CD4-positive, alpha-beta T cell treated with Interleukin-10 for 1 hour (primary cell): ENCODE measurements around the gene DCAF6.
"Not testable (repeated sequence)": the region's sequence is repeated elsewhere in the genome, so short reads cannot be mapped to it uniquely, and the experiment has no call there.

ENCODE experiments used
- DNase-seq: peaks from one replicate; pipeline ENCODE4 v3.0.0-alpha.2; 2020

Gene DCAF6, protein sequence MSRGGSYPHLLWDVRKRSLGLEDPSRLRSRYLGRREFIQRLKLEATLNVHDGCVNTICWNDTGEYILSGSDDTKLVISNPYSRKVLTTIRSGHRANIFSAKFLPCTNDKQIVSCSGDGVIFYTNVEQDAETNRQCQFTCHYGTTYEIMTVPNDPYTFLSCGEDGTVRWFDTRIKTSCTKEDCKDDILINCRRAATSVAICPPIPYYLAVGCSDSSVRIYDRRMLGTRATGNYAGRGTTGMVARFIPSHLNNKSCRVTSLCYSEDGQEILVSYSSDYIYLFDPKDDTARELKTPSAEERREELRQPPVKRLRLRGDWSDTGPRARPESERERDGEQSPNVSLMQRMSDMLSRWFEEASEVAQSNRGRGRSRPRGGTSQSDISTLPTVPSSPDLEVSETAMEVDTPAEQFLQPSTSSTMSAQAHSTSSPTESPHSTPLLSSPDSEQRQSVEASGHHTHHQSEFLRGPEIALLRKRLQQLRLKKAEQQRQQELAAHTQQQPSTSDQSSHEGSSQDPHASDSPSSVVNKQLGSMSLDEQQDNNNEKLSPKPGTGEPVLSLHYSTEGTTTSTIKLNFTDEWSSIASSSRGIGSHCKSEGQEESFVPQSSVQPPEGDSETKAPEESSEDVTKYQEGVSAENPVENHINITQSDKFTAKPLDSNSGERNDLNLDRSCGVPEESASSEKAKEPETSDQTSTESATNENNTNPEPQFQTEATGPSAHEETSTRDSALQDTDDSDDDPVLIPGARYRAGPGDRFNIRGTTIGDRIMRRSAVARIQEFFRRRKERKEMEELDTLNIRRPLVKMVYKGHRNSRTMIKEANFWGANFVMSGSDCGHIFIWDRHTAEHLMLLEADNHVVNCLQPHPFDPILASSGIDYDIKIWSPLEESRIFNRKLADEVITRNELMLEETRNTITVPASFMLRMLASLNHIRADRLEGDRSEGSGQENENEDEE

DNA sequence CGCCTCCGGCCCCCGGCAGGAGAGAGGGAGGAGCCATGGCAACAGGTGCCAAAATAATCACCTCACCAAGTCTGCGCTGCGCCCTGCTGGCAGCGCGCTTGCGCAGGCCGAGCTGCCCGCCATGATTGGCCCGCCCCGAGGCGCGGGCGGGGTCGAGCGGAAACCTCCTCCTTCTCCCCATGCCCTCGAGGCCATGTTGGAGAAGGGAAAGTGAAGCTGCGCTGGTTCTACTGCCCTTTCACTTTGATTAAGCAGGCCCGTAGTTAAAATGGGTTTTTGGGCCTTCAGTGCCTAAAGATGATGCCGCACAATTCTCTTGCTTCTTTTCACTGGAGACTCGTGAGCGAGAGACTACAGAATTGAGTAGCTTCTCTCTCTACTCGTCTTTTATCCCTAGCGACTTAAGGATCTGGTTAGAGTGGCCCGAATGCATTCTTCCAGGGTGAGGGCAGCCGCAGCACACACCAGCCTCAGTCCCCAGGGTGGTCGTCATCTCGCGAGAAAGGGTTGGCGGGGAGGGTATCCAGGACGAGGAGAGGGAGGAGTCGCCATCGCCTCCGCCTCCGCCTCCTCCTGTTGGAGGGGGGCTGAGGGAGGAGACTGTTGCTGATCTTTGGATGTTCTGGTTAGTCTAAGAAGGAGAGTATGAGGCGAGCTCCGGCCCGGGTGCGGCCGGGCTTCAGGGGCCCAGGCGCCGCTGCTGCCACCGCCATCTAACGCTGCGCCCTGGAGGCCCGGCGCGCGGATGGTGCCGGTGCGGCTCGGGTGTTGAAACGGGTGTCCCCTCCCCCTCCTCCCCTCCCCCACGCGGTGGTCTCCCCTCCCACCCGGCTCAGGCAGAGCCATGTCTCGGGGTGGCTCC, at the start of gene DCAF6:
DCAF6 (plus strand) TSS at position 616 of the 862 bp plus-strand sequence; CDS start at position 845, 229 bp downstream.
- peak; percentile 99 for DNase-seq

DNA sequence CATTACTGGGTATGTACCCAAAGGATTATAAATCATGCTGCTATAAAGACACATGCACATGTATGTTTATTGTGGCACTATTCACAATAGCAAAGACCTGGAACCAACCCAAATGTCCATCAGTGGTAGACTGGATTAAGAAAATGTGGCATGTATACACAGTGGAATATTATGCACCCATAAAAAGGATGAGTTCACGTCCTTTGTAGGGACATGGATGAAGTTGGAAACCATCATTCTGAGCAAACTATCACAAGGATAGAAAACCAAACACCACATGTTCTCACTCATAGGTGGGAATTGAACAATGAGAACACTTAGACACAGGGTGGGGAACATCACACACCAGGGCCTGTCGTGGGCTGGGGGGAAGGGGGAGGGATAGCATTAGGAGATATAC, 49.3 kb upstream of the DCAF6 start:
- not testable (repeated sequence) for DNase-seq

DNA sequence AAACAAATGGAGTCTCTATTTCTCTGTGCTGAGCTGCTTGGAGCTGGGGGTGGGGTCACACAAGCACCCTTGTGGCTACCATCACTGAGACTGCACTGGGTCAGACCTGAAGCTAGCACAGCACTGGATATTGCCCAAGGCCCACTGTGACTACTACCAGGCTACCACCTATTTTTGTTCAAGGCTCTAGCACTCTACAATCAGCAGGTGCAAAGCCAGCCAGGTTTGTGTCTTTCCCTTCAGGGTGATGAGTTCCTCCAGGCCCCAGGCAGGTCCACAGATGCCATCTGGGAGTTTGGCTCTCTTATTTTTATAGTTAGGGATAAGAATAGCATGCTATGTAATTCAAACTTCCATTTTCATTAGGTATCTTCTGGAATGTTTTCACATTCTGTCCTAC, 46.1 kb upstream of the DCAF6 start:
- DNase-seq: no peak

DNA sequence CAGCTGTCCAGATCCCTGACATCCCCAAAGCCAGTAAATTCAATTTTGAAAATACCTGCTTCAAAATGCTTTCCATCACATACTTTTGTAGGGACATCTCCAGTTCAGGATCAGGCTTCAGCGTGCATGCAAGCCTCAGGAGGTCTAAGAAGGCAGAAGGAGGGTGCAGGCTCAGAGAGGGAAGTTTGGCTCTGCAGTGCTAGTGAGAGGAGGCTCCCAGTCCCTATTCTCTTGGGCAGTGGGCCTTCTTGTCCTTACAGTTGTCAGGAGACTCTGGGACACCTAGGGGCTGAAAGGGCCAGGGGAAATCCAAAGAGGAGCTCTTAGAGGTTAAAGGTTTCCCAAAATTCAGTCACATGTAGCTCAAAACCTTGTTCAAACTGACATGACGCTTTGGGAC, 42.7 kb upstream of the DCAF6 start:
- DNase-seq: no peak

DNA sequence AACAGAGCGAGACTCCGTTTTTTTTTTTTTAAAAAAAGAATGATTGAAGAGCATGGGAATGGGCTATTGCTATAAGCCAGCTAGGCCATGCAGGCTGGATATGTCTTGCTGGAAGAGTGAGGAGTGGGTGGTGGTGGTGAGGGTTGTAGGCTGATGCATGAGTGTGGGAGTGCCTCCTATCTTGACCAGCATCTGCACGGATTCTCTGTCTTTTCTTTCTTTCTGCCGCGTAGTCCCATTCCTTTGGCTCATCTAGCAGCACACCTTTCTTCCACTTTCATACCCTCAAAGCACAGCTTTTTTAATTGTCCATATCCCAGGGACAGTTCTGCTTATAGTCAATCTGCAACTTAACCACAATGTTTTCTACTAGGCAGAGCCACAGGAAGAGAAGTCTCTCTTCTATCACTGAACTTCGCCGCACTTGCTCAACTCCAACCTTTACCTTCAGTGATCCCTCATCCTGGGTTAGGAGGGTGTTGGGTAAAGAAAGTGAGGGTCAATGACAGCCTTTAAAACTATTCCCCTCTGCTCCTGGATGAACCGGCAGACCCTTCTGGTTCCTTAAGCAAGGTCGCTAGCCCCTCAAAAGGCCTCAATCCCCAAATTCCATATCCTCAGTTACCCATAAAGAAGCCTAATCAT, 37.8 kb upstream of the DCAF6 start:
- DNase-seq: no peak

DNA sequence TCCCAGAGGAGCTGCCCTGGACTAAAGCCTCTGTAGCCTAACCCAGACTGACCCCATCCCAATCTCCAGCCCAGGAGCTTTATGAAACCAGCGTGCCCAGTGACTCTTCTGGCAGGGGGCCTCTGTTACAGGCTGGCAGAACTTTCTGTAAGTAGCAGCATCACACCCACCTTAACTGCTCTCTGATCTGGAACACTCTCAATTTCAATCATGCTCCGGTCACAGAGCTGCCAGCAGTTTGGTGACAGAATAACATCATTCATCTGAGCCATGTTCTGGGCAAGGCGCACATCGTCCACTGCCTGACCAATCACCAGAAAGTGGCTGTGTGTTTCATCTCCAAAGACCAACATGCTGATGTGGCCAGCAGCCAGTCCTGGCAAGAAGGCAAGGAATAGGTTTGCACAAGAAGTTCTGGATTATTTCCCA, 37.2 kb upstream of the DCAF6 start:
- no peak for DNase-seq

DNA sequence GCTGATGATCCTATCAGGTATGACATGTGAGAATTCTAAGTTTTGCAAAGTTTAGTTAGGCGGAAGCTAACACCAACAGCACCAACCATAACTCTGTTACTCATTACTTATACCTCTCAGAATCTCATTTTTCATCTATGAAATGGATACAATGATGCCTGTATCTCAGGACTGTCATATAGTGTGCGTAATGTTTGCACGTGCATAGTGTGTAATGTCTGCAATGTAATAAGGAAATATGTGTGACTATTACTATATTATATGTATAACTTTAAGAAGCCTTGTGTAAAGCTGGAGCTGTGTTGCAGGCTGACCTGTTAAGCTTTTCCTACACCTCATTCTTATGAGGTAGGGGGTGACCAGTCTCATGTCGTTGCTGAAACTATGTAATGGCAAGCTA, 35.6 kb upstream of the DCAF6 start:
- DNase-seq: no peak

DNA sequence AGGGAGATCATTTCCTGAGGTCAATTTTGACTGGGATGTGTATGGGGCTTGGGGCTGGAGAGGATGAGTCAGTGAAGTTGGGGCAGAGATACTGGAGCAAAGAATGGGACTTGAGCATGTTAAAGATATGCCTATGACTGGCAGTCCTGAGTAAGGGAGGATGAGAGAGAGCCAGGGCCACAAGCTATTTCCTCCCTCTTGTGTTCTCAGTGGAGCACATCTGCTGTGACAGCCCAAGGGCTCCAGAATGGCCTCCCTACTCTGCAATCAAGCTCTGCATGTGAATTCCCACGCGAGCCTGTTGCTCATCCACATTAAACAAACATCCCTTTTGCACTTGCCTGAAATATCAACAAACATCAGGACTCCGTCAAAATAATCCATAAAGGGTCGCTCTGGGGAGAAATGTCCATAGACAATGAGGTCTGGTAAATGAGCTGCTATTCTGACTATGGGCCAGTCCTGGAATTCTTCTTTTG, 31.8 kb upstream of the DCAF6 start:
- no peak for DNase-seq

DNA sequence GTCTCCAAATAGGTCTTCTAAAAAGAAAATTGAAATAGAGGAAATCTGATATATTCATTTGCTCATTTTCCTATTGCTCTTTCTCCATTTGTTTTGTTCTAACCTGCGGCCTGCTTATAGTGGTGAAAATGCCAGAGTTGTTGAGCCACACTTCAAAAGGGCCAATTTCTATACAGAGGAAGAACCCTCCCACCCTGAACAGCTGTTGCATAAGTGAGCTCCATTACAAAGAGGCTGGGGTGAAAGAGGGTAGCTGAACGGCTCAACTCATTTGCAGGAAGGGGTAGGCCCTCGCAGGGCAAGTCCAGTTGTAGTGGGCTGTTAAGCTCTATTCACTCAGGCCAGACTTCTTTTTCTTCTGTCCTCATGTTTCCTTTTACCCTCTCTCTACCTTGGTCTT, 31.3 kb upstream of the DCAF6 start:
- DNase-seq: no peak

DNA sequence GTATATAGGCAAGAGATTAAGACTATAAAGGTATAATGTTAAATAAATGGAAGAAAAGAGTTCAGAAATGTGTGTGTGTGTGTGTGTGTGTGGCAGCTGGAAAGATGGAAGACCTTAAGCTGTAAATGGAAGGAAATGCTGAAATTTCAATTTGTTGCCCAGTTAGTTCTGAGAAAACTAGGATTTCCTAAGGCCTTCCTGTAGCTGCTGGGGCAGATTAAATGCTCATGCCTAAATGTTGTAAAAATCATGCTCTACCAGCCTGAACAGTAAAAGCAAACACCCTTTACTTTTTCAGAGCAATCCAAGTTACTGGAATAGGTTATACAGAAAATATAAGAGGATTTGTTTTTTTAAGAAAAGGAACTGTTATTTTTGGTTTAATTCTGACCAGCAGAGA, 30.8 kb upstream of the DCAF6 start:
- no peak for DNase-seq

DNA sequence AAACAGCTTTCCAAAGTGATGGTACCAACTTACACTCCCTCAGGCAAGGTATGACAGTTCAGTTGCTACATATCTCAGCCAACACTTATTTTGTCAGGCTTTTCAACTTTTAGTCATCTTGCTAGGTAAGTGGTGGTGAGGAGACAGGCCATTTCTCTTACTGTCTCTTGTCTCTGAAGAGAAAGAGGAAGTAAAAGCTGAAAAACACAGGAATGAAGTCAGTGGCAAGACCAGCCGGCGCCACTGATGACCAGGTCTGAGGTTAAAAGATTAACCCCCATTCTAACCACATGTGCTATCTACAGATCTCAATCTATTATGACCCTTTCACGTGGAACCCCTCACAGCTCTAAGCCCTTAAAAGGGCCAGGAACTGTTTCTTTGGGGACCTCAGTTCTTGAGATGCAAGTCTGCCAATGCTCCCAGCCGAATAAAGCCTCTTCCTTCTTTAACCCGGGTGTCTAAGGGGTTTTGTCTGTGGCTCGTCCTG, 26.7 kb upstream of the DCAF6 start:
- DNase-seq: no peak

DNA sequence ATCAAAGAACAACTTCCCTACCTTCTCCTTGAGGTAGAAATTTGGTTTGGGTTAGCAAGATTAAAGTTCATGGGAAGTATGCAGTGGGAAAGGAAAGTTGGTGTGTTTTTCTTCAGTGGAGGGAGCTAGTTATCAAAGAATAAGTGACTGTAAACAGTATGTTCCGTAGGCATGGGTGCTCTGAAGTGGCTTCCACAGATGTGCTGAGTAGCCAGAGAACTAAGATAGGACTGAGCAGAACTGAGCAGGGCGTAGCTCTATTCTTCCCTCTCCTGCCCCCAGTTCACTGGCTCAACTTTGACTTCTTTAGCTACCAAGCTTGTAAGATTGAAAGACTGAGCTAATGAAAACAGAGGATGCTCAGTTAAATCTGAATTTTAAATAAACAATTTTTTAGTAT, 26.0 kb upstream of the DCAF6 start:
- no peak for DNase-seq

DNA sequence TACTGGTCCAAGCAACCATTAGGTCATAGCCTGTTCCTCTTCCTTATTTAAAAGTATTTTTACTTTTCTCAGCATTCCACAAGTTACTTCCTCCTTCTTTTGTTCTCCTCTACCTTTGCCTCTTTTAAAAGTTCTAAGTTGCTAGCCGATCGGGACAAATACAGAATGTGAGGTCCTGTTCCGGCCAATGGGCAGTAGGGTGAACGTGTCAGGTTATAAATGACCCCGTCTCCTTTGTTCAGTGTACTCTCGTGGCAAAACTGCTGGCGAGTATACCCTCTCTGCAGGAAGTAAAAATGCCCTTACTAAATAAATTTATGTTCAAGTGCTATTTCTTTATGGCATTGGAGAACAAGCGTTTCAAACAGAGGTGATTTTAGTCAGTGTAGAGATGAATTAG, 25.1 kb upstream of the DCAF6 start:
- no peak for DNase-seq

DNA sequence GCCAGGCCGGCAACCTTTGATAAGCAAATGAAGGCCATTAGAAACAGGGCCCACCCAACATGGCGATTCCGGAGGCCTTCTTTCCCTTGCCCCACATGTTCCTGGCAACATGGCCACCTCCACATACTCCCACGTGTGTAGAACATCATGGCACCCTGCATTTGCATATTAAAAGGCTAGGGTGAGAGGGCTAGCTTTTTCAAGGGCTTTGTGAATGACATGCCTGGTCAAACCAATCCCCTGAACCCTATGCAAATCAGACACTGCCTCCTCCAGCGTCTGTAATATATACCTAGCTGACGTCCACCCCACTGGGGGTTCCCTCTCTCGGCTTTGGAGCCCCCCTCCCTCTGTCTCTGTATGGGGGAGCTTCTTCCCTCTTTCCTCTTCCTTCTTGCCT, 24.2 kb upstream of the DCAF6 start:
- no peak for DNase-seq

DNA sequence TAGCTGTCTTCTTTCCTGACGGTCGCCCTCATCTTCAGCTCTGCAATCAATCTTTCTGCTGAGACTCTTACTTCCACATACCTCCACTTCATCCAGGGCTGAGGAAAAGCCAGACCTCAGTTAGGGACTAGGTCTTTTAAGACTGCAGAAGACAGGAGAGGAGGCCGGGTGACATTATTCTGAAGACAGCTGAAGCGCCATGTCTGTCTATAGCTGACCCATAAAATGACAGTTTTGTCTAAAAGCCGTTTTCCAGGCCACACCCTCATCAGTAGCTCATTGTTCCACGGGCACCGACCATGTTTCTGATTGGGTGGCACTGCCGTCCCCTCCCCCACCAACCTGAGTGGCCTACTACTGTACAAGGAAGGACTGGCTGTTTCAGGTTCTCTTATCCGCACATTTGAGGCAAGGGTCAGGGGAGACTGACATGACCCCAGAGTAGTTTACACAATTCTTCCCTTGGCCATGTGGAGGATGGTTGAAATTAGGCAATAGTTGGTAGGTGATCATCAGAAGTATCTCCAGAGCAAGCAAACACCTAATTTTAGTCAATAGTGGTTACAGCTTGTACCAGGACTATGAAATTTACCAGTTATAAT, 22.5 kb upstream of the DCAF6 start, which contains the start of gene ADCY10:
ADCY10 (minus strand) TSS at position 240 of the 602 bp plus-strand sequence. CDS start 8,994 bp downstream, outside the sequence.
- DNase-seq: no peak

DNA sequence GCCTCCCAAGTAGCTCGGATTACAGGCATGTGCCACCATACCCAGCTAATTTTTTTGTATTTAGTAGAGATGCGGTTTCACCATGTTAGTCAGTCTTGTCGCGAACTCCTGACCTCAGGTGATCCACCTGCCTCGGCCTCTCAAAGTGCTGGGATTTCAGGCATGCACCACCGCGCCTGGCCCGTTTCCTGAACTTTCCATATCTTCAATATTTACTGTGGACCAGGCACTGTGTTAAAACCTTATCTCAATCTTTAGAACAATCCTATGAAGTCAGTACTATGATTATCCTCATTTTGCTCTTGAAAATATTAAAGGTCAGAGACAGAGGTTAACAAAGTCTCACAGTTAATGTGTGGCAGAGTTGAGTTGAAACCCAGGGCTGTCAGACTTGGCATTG, 20.9 kb upstream of the DCAF6 start:
- DNase-seq: no peak

DNA sequence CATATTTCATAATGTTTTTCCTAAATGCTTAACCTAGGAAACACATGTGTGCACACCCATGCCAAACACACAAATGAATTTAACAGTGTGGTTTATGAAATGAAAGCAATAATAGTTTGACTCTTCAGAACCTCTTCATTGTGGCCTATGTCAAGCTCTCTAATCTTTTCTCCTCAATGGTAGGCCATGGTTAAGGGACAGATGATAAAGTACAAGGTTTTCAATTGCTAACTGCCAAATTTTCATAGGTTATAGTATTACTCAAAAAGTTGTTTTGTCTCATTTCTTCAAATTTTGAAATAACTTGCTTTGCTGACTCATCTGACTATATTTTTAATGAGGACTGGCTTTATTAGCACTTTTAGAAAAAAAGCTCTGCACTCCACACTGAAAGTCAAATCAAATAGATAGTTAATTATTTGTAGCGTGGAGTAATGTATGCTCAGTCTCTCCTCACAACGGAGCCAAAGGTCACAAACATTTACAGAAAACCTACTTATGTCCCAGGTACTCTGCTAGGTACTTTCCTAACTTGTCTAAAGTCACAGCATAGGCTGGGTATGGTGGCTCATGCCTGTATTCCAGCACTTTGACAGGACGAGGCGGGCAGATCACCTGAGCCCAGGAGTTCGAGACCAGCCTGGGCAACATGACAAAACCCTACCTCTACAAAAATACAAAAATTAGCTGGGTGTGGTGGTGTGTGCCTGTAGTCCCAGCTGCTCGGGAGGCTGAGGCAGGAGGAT, 19.5 kb upstream of the DCAF6 start:
- DNase-seq: no peak

DNA sequence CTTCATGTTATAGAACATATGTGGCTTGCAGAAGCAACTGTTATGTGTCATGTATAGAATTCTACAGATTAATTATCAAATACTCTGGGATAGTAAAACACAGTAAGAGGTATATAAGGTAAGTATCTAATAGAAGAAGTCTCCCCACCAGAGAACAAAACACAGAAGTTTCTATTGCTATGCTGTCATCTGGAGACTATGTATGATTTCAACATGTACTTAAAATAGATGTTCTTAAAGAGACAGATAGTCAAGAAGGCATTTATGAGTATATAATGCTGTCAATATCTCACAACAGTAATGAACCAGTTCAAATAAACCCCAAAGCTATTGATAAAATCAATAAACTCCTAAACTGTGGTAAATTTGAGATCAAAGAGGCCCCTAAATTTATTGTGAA, 14.5 kb upstream of the DCAF6 start:
- no peak for DNase-seq

DNA sequence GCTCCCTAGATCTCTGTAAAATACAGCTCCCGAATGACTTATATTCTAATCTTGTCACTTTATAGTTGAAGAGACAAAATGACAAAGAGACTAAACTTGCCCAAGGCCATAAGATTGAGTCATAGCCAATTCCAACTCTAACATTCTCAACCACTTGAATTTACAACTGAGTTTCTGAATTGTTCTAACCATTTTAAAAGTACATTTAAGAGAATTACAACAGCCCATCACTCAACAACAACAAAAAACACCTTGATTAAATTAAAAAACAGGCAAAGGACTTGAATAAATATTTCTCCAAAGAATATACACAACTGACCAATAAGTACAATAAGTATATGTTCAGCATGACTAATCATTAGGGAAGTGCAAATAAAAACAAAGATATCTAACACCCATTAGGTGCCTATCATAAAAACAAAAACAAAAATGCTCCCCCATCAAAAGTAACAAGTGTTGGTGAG, 13.8 kb upstream of the DCAF6 start:
- no peak for DNase-seq

DNA sequence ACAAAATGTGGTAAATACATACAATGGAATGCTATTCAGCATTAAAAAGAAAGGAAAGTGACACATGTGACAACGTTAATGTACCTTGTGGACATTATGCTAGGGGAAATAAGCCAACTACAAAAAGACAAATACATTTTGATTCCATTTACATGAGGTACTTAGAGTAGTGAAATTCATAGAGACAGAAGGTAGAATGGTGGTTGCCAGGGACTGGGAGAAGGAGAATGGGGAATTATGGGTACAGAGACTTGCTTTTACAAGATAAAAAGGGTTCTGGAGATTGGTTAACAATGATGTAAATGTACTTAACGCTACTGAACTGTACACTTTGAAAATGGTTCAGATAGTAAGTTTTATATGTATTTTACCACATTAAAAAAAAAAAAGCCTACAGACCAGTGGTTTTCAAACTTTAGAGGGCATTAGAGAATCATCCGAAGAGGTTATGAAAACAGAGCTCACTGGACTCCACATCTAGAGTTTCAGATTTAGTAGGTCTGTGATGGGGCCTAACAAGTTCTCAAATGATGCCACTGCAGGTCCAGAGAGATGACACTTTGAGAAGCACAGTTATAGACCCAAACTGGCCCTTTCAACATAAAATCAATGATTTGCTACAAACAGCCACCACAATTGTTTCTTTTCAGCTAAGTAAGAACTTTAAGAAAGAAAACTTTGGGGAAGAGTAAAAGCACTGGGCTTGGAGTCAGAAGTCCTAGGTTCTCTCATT, 13.0 kb upstream of the DCAF6 start:
- DNase-seq: no peak
